NCI-H2171 treated with DMSO at 0.1 percent for 48 hours (cell line): Measurements from ENCODE around the gene HOXC11.

Experiments
- DNase-seq: peaks from one replicate; lab custom pipeline; 2025; lab: John Stamatoyannopoulos, UW

The HOXC11 gene

DNA sequence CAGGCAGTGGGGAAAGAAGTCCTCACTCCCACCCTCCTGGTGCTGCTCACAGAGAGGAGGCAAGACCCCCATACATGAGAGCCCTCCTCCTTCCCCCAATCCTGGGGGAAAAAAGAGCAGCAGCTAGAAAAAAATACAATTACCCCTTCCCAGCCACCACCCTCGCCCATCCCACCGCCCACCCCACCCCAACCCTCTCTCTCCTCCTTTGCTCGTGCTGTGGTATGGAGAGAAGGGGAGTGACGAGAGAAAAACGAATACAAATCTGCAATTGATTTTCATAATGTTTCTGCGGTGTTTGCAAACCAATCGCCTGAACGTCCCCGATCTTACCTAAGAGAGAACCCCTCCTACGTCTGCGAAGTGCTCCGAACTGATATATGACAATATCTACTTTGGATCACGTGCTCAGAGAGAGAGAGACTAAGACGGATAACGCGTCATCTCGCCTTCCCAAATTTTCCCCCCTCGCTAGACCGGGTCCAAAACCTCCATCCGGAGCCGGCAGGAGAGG, at the start of gene HOXC11:
TSS of gene HOXC11 (plus strand) at position 405 of the 514 bp plus-strand sequence. CDS start 116 bp downstream, outside the sequence.
- no peak for DNase-seq

DNA sequence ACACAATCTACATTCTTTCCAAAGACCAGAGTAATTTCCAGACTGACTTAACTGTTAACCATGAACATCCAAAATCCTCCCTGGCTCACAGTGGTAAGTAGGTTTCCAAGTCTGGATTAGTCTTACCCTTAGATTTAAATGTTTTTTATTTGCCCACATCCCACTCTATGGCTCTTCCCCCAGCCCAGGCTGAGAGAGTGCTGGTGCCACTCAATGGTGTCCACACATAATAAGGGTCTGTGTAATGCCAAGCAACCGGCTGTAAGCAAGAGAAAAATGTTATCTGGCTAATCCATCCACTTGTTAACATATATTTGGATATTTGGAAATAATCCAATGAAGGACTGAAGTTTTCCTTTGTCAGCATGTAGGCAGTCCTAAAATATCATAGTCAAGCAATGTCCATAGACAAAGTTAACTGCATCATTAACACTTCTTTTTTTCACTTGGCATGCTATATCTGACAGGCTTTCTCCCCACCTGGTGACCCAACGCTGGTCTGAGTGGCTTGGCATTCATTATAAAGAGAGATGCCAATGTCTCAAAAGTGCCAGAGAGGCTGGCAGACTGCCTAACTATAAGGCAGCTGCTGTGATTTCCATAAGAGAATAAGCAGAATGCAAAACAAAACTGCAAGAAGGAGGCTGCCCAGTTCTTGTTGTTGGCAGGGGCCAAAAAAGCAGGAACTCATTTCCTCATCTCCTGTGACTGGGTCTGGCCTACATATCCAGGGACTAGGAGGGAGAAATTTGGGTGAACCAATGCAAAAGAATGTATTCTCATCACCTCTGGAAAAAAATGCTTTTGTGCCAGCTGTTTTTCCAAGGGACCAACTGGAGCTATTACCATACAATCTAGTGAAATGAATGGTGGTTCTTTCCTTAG, 48.2 kb upstream of the HOXC11 start:
- no peak for DNase-seq

DNA sequence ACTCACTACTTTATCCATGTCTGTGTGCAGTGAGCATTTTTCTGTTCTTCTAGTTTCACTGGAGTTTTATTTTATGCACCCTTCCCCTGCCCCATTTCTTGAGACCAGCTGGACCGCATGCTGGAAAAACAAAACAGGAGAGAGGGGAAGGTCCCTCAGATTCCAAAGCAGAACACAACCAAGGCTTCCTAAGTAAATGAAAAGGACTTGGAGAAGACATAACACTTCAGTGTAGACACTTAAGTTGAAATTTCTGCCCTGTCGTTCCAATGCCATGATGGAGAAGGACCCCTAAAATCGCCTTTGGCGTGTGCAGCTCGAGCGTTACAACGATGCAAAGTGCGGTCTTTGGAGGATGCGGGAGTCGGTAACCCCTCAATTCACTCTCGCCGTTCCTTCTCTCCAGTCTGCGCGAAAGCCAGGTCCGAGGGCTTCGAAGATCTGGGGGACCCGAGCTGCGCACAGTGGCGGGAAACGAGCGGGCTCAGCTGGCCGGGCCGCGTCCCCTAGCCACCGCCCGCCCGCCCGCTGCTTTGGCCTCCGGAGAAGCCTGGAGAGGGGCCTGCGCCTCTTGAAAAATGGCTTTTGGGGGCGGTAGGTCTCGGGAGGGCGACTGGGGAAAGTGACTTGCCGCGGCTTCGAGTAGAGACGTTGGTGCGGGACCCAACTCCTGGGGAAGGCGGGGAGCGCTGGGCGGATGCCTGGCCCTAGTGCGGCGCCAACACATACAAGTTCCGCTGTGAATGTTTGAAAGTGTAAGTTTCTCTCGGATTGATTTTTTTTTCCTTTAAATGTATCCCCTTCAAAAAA, 45.5 kb upstream of the HOXC11 start:
- DNase-seq: no peak

DNA sequence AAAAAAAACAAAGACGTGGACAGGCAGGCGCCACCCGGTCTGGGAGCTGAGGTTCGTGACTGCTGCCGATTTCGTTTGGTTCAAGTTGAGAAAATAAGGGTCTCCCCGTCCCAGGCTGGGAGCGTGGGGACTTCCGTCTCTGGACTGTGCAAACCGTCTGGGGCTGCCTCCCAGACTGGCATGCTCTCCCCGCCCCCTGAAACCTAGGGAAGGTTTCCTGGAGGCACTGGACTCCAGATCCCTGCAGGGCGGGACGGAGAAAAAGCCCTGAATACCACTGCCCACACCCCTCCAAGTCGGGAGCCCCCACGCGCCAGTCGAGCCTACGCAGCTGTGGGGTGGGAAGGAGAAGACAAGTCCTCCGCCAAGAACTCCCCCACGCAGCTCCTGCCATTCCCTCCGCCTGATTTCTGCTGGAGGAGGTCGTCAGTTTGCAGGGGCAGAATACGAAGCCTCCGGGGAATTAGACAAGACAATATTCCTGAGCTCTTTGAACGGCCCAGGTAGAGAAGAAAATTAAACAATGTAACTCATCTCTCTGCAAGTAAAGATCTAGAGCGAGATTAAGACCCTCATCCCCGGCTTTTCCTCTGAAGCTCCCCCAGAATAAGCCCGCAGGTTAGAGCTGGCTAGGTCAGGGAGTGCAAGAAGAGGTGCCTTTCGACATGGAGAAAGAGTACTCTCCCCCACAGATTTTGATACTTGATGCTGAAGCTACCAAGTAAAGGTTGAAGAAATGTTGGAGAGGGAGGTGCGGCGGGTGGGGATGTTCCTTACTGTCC, 44.7 kb upstream of the HOXC11 start:
- no peak for DNase-seq

DNA sequence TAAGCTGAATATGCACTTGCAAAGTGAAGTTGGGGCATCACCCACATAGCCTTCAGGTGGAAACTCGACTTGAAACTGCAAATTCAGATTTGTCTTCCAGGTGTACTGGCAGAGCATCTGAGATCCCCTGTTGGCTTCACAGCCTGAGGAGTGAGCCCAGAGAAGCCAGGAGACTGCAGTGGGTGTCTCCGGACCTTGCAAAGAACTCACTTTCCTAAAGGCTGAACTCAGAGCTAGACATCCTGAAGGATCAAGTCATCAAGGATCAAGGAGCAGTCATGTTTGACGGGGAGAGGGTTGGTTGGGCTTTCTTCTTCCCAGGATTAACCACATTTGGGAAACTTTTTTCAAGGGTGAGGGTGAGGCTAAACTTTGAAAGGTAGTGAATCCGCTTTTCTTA, 43.4 kb upstream of the HOXC11 start:
- DNase-seq: no peak

DNA sequence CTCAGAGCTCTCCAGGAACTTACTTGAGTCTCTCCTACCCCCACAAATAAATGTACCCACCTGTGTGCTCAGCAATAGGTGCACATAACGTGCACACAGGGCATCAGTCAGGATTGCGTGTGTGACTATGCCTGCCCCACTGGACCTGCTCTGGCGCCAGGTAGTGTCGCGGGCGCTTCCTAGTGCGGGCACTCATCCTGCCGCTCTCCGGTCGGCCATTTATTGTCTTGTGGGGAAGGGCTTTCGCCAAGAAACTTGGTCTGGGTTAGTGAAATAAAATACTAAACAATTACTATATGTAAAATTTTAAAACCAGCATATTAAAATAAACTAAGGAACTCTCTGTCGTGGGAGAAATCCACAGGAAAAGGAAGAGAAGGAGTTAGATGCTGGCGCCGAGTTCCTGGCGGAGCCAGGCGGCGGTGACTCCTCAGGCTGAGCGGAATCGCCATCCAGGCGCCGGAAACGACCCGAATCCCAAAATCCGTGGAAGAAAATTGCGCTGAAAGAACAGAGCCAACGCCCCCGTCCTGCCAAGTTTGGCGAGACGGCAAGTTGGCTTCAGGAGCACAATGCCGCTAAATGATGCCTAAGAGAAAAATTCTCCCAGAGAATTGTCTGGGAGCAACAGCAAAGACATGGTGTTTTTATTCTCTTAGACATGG, 42.2 kb upstream of the HOXC11 start:
- no peak for DNase-seq

DNA sequence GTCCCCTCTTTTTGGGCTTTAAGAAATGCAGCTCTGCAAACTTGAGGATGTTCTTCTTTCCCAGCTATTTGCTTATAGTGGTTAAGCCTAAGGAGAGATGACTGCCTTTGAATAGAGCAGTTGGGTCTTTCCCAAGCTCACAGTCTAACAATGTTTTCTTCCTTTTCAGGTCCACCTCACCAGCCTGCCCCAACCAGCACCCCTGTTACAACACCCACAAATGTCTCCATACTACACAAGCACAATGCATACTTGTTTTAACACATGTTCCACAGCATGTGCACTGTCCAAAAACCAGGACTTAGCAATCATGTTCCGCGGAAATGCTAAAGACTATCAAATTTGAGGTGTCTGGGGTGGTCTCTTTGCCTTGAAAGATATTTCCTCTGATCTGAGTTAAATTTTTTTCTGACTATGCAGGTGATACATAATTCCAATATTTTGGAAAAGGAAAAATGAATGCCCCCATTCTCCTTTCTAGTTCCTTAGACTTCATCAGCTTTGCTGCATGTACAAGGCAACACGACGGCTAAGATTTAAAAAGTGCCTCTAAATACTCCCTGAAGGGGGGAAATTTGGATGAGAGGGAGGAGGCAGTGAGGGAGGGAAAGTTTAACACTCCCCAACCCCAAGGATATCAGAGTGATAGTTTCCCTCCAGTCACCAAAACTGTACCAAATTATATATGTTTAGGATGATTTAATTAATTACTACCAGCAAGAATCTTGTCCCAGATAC, 40.9 kb upstream of the HOXC11 start:
- DNase-seq: no peak

DNA sequence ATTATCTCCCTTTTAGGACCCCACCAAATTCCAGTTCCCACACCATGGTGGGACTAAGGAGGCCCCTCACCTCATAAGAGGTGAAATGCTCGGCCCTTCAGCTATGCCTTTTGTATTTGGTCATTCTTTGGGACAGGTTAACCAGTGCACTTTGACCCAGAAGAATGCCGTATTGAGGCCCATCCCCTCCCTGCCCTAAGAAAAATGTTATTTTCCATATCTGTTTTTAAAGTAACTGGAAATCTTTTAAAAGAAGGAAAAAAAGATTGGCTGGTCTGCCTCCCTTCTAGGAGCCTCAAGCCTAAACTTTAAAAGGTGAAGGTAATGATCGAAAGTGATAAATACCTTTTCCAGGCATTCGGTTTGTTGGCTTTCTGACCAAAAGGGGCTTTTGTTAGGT, 40.0 kb upstream of the HOXC11 start:
- no peak for DNase-seq

DNA sequence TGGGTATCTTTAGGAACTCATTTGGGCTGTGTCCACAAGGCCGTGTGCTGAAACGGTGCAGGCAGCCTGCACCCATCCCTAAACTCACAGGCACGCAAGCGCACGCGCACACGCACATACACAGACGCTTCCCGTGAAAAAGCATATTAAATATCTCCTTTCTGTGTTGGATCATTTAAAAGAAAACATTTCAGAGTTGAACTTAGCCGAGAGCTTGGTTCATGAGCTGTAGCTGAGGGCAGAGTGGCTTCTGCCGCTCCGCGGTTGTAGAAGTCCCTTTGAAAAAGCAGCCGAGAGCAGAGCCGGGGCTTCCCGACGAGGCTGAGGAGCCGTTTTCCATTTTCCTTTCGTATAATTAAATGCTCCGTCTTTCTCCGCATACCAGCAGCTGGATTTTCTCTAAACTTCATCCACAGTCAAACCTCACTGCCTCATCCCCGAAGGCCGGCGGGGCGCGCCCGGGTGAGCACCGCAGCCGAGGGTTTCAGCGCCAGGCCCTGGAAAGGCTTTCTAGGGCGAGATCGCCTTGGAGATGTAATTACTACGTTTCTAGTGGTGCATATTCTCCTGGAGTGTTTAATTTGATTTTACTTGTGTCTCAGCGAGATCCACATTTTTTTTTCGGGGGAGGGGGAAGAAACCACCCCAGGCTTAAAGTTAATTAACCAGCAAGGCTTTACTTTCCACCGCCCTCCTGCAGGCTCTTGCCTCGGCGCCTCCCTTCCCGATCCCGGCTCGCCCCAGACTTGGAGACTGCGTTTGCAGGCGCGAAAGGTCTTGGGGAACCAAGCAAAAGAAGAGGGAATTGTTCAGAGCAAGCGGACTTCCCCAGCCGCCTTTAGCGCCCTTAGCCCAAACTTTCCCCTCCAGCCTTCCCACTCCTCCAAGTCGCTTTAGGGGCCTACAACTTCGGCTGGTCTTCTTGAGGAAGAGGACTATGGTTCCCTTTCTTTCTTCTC, 37.3 kb upstream of the HOXC11 start:
- DNase-seq: no peak

DNA sequence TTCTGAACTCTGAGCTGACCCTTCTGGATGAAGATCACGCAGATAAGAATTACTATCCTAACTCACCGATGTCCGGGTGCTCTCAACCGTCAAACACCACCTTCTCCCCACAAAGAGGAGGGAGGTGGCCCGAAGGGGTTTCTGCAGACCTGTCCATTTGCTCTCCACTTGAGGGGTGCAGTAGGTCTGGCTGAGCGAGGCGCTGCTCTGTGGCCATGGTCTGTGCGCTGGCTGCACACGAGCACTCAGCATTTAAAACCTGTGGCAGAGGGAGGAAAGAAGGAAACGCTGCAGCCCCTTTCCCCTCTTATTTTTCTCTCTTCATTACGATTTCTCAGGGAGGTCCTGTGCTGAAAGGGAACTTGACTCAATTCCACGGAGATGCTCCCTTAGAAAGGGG, 35.8 kb upstream of the HOXC11 start:
- no peak for DNase-seq

DNA sequence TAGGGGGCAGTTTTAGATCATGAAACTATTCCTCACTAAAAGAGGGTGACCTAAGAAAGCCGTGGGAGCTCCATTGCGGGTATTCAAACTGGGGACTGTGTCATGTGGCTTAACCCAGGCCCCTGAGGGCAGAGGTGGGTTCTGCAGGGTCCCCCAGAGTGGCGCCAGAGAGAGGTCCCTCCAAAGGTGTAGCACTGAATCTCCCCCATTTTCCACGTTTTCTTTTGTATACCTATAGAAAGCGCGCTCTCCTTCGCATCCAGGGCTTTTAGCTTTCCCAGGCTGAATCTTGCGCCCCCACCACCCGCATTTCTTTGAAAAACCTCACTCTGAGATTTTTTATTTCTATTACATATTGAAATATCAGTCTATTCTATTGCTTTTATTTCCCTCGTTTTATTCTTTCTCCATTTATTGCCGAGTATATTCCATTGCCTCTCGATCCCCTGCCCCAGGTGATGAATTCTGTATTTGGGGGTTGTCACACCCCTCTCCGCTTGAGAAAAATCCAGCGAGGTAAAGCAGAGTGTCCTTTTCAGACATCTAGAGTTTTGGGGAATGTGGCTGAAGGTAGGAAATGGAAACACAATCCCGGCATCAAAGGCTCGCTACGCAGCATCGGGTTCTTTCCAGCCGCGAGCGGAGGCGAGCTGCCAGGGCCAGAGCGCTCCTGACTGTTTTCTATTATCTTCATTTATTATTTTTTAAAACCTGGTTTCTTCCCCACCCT, 35.2 kb upstream of the HOXC11 start:
- no peak for DNase-seq

DNA sequence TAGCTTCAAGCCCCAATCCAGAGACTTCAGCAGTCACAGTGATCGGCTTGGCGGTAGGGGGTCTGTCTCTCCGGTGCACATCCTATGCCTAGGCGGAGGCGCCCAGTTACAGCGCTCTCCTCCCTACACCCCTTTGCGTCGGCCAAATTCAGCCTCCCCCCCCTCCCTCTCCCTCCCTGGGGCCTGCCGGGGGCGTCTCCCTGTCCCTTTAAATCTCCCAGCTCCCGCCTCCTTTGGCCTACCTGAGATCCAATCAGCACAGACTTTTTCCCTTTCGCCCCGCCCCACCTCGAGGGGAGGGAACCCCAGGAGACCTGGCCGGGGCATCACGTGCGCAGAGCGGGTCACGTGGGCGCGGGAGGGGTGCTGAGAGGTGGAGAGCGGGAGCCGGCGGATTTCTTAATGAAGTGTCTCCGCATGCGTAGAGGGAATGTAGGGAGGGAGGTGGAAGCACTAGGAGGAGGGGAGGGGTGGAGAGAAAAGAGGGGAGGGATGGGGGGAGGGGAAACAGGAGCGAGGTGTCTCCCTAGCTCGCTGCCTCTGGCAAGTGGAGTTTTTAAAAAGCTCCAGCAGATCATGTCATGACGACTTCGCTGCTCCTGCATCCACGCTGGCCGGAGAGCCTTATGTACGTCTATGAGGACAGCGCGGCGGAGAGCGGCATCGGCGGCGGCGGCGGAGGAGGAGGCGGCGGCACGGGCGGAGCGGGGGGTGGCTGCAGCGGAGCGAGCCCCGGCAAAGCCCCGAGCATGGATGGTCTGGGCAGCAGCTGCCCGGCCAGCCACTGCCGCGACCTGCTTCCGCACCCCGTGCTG, 34.4 kb upstream of the HOXC11 start, which contains the start of gene HOXC13:
TSS of gene HOXC13 (plus strand) at position 506 of the 815 bp plus-strand sequence. CDS start at position 582, 76 bp downstream.
- DNase-seq: peak; percentile 99

DNA sequence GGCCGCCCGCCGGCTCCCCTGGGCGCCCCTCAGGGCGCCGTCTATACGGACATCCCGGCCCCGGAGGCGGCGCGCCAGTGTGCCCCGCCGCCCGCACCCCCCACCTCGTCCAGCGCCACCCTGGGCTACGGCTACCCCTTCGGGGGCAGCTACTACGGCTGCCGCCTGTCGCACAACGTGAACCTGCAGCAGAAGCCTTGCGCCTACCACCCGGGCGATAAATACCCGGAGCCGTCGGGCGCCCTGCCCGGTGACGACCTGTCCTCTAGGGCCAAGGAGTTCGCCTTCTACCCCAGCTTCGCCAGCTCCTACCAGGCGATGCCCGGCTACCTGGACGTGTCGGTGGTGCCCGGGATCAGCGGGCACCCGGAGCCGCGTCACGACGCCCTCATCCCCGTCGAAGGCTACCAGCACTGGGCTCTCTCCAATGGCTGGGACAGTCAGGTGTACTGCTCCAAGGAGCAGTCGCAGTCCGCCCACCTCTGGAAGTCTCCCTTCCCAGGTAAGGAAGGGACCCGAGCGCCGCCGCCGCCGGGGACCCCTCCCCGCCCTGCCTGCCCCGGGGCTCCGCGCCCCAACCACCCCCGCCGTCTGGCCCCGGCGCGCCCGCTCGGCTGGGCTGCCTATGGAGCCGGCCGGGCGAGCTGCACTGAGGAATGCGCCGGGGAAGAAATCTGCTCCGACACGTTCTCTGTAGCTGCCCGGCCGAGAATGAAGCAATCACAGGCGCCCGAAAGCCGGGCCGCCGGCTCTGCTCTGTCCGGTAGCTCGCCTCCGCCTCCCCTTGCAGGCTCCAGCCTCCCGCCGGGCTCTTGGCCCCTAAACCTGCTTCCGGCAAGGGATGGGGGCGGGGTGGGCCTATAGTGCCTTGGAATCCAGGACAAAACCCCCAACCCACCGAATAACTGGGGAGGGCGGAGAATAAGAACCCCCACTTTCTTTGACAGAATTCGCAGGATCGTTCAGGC, 33.5 kb upstream of the HOXC11 start:
- no peak for DNase-seq

DNA sequence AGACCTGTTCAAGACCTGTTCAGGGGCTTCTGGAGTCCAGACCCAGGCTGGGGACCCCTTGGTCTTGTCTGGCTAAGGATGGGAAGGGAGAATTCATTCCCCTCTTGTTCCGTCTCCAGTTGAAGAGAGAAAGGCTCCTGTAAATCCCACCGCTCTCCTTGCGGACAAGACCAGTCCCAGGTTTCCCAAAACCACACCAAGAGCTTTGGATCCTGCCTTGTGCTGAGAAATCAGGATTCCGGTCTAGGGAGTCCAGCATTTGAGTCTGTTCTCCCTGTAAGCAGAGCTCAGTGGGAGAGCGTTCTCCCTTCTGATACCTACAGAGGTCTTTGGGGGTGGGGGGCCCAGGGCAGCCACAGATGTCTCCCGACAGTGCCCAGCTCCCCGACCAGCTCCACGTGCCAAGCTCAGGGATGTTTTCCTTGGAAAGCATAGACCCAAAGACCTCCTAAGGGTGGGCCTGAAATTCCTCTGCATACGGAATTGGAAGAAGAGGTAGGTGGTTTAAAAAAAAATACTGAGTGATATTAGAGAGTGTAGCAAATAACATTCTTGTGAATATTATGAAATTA, 32.4 kb upstream of the HOXC11 start:
- DNase-seq: no peak

DNA sequence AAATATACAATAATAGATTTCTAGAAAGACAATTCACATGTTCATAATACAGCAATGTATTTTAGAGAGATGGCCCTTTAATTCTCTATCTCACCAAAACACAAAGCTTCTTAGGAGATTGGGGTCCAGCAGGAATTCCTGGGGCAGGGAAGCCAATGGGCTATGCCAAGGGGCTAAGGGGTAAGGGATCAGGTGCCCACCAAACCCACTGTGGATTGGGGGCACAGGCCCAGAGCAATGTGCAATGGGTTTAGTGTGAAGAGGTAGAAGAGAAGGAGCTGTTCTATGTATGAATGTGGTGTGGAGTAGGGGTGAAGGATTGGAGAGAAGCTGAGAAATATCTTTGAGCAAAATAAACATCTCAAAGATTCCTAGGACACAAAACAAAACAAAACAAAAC, 31.7 kb upstream of the HOXC11 start:
- DNase-seq: no peak

DNA sequence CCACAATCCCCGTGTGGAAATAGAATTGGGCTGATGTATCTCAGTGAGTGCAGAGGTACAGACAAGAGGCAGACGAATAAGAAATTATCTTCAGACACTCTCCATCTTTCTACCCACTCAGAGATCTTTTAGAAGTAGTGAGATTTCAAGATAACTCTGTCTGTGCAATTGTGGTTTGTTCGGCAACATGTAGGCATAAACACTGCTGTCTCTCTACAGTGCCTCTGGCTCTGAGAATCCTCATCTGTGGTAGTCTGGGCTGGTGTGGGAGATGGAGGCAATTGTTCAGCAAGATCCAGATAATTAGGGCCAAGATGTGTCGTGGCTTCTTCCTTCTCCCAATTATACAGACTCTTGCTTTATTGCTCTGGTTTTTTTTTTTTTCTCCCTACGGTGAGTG, 31.2 kb upstream of the HOXC11 start:
- DNase-seq: no peak
